ENCODE measurements around the gene DNAH8. TPM values are rescaled to one million over a fixed set of nuclear protein-coding genes. Genes with fewer than 3 reads are reported as not detected.

DNAH8 gene
- total RNA-seq, 1 donor from 2014 or later = 0.24 TPM

DNA sequence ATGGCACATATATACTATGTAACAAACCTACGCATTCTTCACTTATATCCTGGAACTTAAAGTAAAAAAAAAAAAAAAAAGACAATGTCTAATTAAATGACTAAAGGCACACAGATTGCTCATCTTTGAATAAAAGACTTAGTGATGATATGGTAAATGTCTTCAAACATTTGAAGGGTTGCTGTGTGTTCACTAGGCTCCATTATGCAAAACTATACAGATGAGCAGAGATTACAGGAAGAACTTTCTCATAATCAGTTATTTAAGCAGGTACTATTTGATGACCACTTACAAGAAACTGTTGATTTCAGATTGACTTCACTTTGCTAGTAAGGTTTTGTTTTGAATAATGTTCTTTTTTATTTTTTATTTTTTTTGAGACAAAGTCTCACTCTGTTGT lies 34.4 kb downstream of the DNAH8 start:
- H3K4me1 Mint-ChIP-seq (ENCODE audit: unreplicated experiment) = no peaks in the 10 kb centered on the region
- H3K9me3 Mint-ChIP-seq (ENCODE audit: unreplicated experiment) = no peaks in the 10 kb centered on the region
- peaks cover 14% of the 10 kb centered on the region for H3K27me3 Mint-ChIP-seq (ENCODE audit: unreplicated experiment)
- TF ChIP-seq, protein P1, sequence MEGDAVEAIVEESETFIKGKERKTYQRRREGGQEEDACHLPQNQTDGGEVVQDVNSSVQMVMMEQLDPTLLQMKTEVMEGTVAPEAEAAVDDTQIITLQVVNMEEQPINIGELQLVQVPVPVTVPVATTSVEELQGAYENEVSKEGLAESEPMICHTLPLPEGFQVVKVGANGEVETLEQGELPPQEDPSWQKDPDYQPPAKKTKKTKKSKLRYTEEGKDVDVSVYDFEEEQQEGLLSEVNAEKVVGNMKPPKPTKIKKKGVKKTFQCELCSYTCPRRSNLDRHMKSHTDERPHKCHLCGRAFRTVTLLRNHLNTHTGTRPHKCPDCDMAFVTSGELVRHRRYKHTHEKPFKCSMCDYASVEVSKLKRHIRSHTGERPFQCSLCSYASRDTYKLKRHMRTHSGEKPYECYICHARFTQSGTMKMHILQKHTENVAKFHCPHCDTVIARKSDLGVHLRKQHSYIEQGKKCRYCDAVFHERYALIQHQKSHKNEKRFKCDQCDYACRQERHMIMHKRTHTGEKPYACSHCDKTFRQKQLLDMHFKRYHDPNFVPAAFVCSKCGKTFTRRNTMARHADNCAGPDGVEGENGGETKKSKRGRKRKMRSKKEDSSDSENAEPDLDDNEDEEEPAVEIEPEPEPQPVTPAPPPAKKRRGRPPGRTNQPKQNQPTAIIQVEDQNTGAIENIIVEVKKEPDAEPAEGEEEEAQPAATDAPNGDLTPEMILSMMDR (IDR thresholded peaks at IDR 0.05) = no peak
- no peak overlapping the region for H3K4me3 Mint-ChIP-seq (ENCODE audit: unreplicated experiment)
- H3K27ac Mint-ChIP-seq (ENCODE audit: unreplicated experiment) = no peak overlapping the region
- no peak for DNase-seq (ENCODE audit: extremely low spot score, unreplicated experiment)
- no peaks in the 10 kb centered on the region for H3K36me3 Mint-ChIP-seq (ENCODE audit: unreplicated experiment)

DNA sequence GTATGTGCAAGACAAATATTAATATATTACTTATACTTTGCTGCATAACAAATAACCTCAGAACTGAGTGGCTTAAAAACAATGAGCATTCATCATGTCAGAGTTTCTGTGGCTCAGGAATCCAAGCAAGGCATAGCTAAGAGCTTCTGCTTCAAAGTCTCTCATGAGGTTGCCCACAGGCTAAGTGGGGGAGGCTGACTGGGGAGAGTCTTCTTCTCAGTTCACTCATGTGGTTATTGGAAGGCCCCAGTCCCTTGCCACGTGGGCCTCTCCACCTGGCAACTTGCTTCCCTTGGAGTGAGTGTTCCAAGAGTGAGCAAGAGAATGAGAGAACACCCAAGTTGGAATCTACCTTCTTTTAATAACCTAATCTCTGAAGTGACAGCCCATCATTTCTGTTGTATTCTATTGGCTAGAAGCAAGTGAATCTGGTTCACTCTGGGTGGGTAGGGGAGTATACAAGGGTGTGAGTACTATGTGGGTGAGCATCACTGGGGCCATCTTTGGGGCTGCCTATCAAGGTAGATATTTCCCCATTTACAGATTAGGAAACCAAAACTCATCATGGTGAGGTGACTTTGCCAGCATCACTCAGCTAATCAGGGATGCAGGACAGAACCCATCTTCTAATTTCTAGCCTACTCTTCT lies 36.0 kb downstream of the DNAH8 start:
- TF ChIP-seq, protein P1 (IDR thresholded peaks at IDR 0.05) = no peak
- Mint-ChIP-seq H3K27ac (ENCODE audit: unreplicated experiment) (no peak overlapping the region), H3K4me1 (ENCODE audit: unreplicated experiment) (no peaks in the 10 kb centered on the region), H3K27me3 (ENCODE audit: unreplicated experiment) (peaks cover 6% of the 10 kb centered on the region), H3K4me3 (ENCODE audit: unreplicated experiment) (no peak overlapping the region), H3K9me3 (ENCODE audit: unreplicated experiment) (no peaks in the 10 kb centered on the region), H3K36me3 (ENCODE audit: unreplicated experiment) (no peaks in the 10 kb centered on the region)
- no peak for DNase-seq (ENCODE audit: extremely low spot score, unreplicated experiment)

DNA sequence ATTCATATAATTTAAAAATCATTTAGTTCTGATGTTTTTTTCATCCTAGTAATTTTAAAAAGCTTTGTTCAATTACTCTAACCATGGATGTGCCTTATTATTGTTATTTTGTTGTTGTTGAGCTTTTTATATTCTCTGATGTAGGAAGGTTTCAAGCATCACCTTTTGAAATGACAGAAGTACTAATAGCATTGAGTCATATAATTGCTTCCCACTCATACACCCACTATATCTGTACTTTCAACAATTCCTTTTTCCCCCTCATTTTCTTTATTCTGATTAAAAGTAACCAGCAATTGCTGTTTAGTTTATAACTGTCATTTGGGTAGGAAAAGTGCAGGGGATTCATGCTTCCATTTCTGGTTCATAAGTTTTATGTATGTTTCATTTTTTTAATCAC lies 38.6 kb downstream of the DNAH8 start:
- peaks cover 3% of the 10 kb centered on the region for H3K27me3 Mint-ChIP-seq (ENCODE audit: unreplicated experiment)
- H3K4me1 Mint-ChIP-seq (ENCODE audit: unreplicated experiment) = no peaks in the 10 kb centered on the region
- H3K36me3 Mint-ChIP-seq (ENCODE audit: unreplicated experiment) = no peaks in the 10 kb centered on the region
- TF ChIP-seq, protein P1 (IDR thresholded peaks at IDR 0.05) = no peak
- H3K27ac Mint-ChIP-seq (ENCODE audit: unreplicated experiment) = no peak overlapping the region
- H3K4me3 Mint-ChIP-seq (ENCODE audit: unreplicated experiment) = no peak overlapping the region
- no peaks in the 10 kb centered on the region for H3K9me3 Mint-ChIP-seq (ENCODE audit: unreplicated experiment)
- DNase-seq (ENCODE audit: extremely low spot score, unreplicated experiment) = no peak

DNA sequence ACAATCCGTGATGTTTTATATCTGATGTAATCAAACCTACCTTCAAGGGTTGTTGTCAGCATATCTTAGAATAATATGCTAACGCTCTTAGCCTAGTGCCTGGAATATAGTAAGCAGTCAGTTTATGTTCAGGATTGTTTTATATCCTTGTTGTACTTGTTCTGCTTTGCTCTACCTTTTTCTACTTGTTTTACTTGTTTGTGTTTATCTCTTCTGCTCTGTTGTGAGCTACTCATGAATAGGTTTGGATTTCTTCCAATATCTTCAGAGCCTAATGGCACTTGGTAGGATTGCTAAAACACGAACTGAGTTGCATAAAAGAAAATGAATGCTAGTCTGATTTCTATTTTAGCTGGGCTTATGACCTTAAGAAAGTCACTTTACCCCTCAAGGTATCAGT lies 40.1 kb downstream of the DNAH8 start:
- Mint-ChIP-seq H3K4me3 (ENCODE audit: unreplicated experiment) (no peak overlapping the region), H3K27me3 (ENCODE audit: unreplicated experiment) (peaks cover 3% of the 10 kb centered on the region), H3K4me1 (ENCODE audit: unreplicated experiment) (no peaks in the 10 kb centered on the region), H3K36me3 (ENCODE audit: unreplicated experiment) (peaks cover 2% of the 10 kb centered on the region), H3K9me3 (ENCODE audit: unreplicated experiment) (peaks cover 5% of the 10 kb centered on the region), H3K27ac (ENCODE audit: unreplicated experiment) (no peak overlapping the region)
- TF ChIP-seq, protein P1 (IDR thresholded peaks at IDR 0.05) = no peak
- DNase-seq (ENCODE audit: extremely low spot score, unreplicated experiment) = no peak

DNA sequence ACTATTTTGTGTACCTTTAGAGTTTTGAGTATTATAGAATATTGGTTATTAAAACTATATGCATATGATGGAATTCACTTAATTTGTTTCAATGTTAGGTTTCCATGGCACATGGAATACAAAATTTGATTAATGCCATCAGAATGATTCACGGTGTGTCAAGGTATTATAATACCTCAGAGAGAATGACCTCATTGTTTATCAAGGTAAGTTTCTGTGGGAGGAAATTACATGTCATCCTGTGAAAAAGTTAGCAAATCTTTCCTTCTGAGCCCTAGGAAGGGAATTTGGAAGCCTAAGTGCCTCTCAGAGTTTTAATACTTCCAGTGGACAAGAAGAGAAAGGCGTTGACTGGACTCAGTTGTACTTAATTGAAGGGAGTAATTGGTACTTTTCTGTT lies 40.8 kb downstream of the DNAH8 start:
- H3K27ac Mint-ChIP-seq (ENCODE audit: unreplicated experiment) = no peak overlapping the region
- H3K27me3 Mint-ChIP-seq (ENCODE audit: unreplicated experiment) = peaks cover 3% of the 10 kb centered on the region
- TF ChIP-seq, protein P1 (IDR thresholded peaks at IDR 0.05) = no peak
- peaks cover 9% of the 10 kb centered on the region for H3K9me3 Mint-ChIP-seq (ENCODE audit: unreplicated experiment)
- H3K4me3 Mint-ChIP-seq (ENCODE audit: unreplicated experiment) = no peak overlapping the region
- no peak for DNase-seq (ENCODE audit: extremely low spot score, unreplicated experiment)
- no peaks in the 10 kb centered on the region for H3K4me1 Mint-ChIP-seq (ENCODE audit: unreplicated experiment)
- H3K36me3 Mint-ChIP-seq (ENCODE audit: unreplicated experiment) = peaks cover 2% of the 10 kb centered on the region
